Hypothalamus (tissue), 51 donors: ENCODE data around the gene FAM90A1.

Experiments
- DNase-seq, 51 donors: peaks; one replicate each; lab custom pipeline; 2025; lab: John Stamatoyannopoulos, UW

Gene FAM90A1

DNA sequence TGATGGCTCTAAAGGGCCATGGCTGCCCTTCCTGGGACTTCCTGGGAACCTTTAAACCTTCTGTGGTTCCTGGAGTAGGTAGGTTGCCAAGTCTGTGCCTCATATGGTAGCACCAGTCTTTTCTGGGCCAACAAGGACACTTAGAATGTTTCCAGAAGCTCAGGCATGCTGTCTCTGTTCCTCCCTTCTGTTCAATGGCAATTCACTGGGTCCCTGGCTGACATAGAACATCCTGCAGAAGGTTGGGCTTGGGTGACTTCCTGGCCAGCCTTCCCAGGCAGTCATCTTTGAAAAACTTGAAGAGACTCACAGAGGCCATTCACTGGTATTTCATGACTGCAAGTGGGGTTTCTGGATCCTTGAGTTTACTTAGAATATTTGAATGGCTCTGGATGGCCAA, 46.1 kb downstream of the FAM90A1 start:
- peak in 1 of 51 donors; percentile 3 for DNase-seq

DNA sequence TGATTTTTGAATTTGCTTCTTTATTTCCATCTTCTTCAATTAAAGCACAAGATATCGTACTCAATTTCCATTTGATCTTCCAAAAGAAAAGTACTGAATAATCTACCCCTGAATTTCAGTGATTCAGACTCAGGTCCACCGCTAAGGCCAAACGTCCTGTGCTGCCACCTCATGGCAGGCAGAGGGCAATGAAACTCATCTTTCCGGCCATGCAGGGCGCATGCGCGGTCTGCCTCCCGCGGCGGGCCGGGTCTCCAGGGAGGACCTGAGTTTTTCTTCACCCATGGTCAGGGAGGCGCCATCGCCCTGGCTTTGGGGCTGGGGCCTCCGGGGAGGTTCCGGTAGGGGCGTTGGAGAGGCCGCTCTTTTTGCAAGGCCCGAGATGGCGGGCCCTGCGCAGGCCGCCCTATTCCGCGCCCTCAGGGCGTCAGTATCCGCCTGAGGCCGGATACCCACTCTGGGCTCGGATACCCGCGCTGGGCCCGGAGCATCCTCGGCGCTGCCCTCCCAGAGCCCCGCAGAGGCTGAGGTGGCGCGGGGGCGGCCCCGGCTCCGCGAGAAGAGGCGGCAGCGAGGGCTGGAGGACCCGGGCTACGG, 47.3 kb downstream of the FAM90A1 start:
- peak; percentile 14 to 88 (median 67) for DNase-seq

DNA sequence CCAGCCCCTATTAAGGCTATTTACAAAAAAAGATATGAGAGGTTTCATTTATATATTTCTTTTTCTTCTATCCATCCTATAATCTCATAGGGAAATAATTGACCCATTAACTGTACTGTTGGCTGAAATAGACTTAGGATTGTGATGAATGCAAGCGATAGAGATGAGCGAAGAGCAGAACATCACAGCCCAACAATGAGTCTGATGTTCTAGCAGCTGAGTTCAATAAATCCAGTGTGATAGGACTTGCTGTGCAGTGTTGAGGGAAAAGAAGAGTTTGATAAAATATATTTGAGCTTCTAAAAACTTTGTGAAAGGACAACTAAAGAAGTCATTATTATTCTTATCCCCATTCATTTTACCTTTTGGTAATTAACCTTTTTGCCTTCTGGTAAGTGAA, 54.5 kb downstream of the FAM90A1 start:
- peak in 2 of 51 donors; percentile 2 to 3 for DNase-seq
